ENCODE measurements around the gene MYRFL.
"Not testable (repeated sequence)": the region's sequence is repeated elsewhere in the genome, so short reads cannot be mapped to it uniquely, and the experiment has no call there.

The MYRFL gene

DNA sequence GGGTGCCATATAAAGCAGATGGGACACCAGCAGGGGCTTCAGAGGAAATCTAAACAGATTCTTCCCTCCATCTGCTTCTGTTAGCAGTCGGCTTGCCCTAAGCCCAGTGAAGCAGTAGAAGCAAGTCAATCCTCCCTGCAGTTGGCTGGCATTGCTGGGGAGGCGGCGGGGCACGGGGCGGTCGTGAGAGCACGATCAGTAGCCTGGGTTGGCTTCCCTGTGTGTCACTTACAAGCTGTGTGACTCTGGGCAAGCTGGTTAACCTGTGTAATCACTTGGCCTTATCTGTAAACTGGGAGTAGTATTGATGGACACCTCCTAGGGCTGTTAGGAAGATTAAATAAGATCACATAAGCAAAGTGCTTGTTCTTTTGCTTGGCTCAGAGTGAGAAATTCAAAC lies 19.4 kb downstream of the MYRFL start:
- no peak for DNase-seq

DNA sequence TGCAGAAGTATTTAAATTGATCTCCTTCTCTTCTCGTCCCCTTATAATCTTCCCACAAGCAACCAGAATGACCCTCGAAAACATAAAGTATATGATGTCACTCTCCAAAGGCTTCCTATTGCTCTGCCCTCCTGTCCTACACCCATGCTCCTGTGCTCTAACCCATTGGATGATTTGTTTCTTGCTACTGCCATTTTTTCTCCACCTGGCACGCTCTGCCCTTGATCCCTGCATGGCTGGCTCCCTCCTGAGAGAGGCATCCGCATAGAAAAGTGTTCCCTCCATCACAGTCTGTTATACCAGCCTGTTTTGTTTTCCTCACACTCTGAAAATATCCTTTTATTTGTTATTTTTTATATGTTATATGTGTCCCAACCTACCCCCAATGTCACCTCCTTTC lies 19.8 kb downstream of the MYRFL start:
- no peak for DNase-seq

DNA sequence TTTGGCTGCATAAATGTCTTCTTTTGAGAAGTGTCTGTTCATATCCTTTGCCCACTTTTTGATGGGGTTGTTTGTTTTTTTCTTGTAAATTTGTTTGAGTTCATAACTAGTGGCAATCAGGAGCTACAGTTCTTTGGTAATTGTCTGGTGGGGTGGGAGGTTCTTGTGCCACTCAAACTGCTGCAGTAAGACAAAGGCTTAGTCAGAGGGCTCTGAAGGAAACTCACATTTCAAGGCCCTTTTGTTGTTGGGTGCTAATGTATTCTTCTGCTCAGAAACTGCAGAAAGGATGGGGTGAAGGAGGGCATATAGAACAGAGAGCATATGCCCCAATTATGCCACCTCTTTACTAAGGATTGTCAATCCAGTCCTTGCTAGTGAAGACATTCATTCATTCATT lies 21.9 kb downstream of the MYRFL start:
- no peak for DNase-seq

DNA sequence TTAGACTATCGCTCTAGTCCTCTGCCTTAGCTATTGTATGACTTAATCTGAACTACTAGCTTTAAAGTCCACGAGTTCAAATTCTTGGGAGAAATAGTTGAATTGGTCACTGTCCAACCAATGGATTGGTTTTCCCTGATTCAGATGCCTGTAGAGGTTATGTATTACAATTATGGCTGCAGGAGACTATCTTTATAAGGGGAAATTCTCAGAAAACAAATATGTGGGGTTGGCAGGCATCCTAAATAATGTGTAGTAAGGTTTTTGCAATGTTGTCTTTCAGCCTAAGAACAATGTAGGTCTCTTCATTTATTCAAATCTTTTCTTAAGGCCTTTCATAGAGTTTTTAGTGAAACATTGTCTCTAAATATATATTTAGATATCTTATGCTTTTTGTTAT lies 26.9 kb downstream of the MYRFL start:
- no peak for DNase-seq

DNA sequence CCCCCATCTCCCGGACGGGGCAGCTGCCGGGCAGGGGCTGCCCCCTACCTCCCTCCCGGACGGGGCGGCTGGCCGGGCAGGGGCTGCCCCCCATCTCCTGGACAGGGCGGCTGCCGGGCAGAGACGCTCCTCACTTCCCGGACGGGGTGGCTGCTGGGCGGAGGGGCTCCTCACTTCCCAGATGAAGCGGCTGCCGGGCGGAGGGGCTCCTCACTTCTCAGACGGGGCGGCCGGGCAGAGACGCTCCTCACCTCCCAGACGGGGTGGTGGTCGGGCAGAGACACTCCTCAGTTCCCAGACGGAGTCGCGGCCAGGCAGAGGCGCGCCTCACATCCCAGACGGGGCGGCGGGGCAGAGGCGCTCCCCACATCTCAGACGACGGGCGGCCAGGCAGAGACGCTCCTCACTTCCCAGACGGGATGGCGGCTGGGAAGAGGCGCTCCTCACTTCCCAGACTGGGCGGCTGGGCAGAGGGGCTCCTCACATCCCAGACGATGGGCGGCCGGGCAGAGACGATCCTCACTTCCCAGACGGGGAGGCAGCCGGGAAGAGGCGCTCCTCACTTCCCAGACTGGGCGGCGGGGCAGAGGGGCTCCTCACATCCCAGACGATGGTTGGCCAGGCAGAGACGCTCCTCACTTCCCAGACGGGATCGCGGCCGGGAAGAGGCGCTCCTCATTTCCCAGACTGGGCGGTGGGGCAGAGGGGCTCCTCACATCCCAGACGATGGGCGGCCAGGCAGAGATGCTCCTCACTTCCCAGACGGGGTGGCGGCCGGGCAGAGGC lies 28.3 kb downstream of the MYRFL start:
- DNase-seq, result not testable (repeated sequence)

DNA sequence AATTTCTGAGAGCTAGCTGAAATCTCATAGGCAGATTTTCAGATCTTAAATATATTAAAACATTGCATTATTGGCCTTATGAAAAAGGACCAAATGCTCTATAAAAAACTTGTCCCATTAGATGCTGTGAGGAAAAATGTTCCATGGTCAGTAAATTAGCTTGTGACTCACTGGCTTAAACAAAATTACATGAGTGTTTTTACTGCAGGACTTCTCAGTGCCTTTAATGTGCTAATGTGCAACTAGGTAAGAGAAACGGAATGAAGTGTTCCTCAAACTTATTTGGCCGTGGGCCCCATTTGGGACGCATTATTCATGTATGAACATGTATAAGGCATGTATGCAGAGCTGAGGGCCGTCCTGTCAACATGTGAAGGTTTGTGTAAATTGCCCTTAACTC lies 41.7 kb downstream of the MYRFL start:
- no peak for DNase-seq

DNA sequence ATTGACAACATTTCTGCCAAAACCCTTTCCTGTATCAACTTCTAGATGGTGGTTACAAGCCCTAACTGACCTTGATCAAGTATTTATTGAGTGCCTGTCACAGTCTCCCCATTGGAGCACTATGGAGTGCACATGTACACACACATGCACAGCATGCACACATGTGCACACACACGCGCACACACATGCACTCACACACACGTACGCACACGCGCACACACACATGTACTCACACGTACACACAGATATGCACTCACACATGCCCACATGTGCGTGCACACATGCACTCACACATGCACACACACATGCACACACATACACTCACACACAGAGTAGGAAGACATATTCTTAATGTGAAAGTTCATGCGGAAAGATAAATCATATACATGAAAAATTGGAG lies 43.7 kb downstream of the MYRFL start:
- DNase-seq, result no peak

DNA sequence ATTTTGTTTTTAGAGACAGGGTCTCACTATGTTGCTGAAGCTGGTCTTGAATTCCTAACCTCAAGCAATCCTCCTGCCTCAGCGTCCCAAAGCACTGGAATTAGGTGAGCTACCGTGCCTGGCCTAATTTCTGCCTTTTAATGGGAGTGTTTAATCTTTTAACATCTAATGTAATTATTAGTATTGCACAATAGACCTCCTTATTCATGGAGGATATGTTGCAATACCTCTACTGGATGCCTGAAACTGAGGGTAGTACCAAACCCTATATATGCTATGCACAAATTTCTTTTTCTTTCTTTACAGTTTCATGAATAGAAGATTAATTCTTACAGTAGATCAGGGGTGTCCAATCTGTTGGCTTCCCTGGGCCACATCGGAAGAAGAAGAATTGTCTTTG lies 47.8 kb downstream of the MYRFL start:
- DNase-seq, result no peak

DNA sequence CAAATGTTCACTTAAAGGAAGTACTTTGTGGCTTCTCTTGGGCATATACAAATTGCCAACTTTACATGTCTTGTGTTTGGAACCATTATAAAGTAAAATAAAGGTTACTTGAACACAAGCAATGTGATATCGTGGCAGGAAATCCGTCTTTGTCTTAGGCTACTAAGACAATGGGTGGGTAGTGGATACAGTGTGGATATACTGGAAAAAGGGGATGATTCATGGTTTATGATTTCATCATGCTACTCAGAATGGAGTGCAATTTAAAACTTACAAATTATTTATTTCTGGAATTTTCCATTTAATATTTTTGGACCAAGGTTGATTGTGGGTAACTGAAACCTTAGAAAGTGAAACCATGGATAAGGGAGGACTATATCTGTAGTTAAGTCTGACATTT lies 48.4 kb downstream of the MYRFL start:
- DNase-seq, result no peak

DNA sequence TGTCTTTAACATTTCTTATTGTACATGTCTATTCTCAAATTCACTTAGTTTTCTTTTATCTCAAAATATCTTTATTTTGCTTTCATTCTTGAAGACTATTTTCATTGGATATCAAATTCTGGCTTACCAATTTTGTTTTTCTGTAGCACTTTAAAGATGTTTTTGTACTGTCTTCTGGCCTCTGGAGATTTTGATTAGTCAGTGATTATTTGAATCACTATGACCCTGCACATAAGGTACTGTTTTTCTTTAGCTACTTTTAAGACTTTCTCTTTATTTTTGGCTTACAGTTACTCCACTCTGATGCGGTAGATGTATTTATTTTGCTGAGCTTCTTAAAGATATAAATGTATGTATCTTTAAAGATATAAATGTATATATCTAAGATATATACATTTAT lies 49.6 kb downstream of the MYRFL start:
- no peak for DNase-seq

DNA sequence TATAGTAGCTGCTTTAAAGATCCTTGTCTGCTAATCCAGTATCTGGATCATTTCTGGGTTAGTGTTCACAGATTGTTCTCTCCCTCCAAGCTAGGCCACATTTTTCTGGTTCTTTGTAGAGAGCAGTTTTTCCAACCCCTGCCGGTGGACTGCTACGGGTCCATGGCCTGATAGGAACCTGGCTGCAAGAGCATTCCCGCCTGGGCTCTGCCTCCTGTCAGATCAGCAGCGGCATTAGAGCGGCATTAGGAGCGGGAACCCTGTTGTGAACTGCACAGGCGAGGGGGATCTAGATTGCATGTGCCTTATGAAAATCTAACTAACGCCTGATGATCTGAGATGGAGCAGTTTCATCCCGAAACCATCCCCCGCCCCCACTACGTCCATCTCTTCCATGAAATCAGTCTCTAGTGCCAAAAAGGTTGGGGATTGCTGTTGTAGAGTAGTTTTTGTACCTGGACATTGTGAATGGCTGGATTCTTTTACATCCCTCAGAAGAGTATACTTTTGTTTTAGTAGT lies 50.4 kb downstream of the MYRFL start:
- DNase-seq, result no peak

DNA sequence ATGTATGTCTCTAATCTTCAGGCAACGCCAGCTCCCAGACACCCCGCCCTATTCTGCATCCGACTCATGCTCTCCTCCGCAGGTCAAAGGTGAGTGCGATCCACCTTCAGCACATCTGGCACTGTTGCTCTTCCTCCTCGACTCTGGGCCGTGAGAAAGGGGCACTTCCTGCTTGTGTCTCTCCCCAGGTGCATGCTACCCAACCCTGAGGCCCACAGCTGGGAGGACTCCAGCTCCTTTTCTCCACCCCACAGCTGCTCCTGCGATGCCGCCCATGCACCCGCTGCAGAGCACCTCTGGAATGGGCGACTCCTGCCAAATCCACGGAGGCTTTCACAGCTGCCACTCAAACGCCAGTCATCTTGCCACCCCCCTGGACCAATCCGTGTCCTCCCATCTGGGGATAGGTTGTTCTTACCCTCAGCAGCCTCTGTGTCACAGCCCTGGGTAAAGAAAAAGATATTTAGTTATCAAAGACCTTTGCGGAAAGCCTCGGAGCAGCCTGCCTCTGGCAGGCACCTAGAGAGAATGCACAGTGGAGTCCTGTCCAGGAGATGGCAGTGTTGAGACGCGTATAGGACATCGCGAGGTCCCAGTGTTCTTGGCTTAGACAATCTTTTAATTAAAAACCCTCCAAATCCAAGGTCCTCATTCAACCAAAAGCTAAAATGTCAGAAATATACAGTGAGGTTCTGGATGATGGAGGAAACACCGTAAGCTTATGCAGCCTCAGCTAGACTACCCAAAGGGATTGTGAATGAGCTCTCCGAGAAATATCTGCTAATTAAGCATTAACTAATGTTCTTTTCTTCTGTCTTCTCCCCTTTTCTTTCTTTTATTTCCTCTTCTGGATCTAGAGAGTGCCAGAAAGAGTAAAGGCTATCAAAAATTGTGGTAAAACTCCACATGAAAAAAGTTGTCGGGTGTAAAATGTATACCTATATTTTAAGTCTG lies 54.3 kb downstream of the MYRFL start:
- peak; percentile 52 to 62 for DNase-seq

DNA sequence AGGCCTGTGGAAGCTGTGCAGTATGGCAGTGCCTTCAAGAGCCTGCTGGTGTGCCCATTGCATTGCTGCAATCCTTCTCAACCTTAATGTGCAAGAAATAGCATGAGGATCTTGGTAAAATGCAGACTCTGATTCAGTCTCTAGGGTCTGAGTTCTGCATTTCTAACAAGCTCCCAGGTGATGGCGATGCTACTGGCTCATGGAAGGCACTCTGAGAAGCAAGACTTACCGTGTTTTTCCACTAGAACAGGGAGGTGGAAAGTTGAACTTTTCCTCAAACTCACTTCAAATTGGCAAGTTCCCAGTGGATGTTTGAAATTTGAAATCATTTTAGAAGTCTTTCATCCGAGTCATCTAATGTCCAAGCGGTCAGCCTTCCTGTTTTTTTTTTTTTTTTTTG lies 55.5 kb downstream of the MYRFL start:
- no peak for DNase-seq

DNA sequence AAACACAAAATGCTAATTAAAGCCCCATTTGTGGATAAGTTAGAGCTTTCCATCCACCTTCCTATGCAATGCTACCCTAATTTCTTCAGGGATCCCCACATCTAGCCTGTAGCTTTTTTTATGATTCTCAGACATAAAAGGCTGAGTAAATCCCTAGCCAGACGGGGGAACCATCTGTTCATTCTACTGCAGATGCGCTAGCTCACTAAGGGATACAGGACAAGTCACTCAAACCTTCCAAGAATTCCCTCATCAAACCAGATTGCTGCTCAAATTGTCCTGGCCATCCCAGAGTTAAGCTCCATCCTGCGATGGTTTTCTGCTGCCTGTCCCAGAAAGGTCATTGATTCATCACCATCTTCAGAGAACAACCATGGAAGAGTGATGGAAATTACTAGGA lies 56.7 kb downstream of the MYRFL start:
- DNase-seq, result no peak

DNA sequence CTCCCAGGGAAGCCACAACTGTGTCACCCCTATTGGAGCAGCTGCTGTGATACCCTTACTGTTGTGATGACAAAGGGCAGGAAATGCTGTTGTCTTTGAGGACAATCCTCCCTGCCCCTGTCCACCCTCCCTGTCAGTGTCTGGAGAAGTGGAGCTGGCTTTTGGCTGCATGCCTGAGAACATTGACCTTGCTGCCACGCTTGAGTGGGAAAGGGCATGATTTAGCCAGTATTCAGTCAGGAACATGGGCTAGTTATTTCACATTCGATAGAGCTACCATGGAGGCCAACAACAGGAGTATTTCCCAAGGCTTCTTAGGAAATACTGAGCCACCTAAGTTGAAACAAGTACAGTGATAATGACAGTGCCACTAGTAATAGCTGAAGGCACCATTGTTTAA lies 59.4 kb downstream of the MYRFL start:
- DNase-seq, result no peak

DNA sequence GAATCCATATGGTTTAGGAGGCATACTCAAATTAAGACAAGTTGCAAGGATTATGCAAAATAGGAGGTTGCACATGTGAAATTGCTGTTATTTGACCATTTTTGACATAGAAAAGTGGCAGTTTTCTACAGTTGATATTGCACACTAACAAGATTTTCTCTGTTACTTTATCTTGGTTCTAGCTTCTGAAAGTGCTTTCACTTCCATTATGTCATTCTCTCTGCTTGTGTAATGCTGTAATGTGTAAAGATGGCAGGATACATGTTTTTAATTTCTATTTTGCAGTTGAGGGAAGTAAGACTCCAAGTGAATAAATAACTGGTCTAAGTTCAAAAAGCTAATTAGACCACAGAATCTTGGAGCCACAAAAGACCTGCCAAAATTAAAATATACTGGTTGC lies 60.6 kb downstream of the MYRFL start:
- no peak for DNase-seq

DNA sequence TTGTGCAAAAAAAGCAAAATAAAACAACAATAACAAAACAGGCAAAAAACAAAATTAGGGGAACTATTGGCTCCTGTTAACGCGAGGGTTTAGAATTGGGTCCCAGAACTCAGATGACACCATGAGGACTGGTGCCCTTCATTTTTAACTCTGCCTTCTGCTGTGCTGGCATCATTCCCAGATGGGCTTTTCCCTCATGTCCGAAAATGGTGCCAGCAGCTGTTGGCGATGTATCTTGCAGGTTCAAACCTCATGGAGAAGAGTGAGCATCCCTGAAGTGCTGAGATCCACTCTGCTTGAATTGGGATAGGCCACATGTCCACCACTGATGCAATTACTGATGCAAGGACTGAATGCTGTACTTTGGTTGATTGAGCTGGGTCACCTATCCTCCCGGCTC lies 61.1 kb downstream of the MYRFL start:
- DNase-seq, result no peak

DNA sequence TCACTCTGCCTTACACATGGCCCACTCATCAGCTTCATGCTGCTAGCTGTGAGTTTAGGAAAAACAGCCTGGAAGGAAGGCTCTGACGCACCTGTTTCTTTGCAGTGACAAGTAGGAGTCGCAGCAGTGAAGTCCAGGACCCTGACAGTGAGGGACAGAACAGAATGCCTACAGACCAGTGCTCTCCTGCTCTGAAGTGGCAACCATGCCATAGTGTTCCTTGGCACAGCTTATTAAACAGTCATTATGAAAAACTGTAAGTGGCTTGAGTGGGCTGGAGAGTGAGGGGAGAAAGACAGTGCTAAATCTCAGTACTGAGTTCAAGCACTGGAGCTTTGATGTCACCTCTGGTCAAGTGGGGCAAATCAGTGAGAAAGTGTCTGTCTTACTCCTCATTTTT lies 61.7 kb downstream of the MYRFL start:
- DNase-seq, result no peak

DNA sequence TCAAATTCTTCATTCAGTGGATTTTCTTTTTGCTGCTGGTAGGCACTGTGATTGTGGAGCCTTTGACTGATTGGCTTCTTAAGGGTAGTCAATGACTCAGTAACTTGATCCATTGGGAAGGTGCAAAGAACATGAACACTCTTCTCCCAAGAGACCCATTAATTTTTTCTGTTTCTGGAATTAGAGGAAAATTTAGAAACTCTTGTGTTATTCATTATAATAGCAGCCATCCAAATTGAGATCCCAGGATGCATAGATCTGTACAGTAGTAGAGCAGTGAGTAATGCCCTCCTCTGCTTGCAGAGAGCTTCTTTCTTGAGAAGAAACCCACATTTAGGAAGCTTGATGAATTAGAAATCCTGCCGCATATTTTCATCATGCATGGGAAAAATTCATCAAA lies 63.9 kb downstream of the MYRFL start:
- no peak for DNase-seq

DNA sequence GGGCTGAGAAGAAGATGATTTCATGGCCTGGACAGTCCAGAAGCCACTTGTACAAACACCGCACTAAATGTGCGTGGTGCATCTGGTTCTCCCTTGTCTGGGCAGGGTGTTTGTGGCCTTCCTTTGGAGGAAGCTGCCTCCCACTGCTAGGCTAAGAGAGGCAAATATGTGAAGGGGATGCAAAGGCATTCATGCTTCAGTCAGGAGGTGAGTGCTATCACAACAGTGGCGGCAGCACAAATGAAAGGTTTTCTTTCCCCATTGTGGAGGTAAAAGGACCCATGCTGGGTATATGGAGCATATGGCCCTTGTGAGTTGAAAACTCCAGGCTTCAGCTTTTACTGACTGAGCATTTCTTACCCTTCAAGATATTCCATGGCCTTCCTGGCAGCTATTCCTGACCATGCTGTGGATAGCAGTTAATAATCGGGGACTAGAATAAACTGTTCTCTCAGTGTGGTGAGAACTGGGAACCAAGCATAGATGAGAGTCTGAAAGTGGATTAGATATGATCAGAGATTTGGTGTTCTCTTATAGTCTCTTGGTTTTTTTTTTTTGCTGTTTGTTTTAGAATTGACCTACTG lies 69.9 kb downstream of the MYRFL start:
- no peak for DNase-seq

DNA sequence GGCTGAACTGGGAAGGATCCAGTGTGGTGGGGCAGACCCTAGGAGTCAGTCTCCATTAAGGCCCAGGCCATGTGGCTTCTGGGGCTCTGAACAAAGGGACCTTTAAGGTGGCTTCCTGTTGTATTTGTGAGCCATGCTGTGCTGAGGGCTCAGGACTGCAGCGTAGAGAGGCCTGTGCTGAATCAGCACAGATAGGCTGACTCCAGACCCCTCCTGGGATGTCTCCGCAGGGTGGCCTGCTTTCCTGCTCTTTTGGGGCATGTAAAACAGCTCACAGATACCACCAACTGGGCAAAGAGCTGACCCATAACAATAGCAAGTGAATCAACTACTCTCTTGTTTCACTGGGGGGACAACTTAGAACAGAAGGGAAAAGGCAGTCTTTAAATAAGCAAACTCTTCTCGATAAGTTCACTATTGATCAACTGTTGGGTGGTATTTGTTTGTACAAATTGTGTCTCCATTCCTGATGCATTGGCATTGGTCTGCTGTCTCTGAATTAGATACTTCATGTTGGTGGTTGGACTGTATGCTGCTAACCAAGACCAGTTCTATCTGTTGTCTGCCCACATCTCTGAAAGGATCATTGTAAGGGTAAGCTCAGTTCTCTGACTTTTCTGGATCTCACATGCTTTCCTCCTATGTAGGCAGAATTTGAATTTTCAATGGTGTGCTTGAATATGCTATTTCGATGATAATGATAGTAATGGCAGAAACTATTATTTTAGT lies 71.8 kb downstream of the MYRFL start:
- DNase-seq, result no peak

DNA sequence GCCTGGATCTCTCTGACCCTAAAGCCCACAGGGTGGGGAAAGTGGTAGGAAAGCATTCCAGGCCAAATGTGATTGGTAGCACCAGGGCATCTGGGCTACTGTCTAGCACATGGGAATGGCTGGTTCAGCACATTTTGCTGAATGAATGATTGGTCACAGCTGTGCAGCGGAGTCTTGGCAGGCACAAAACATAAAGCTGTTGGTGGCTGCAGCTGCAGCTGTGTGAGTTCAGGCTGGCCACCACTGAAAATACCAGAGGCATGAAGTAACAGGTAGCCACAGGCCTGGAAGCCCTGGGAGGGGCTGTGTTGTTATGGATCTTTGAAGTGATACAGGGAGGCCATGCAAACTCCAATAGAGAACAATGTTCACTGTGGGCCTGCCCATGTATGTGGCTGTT lies 72.7 kb downstream of the MYRFL start:
- DNase-seq, result no peak

DNA sequence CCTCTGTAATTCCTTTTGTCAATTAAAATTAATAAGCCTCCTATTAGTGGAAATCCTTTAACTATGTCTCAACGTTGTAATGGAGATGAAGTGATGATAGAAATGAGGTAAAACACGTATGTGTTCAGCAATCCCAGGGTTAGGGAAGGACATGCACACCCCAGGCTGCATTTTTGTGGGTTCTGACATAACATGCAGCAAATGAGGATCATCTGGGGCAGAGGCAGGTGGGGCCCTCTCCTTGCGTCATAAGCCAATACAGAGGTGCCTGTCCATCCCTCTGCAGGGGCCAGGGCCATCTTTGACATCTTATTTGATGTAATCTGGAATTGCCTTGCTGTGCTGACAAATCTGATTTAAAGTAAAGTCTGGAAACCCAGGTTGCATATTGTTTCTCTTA lies 73.2 kb downstream of the MYRFL start:
- no peak for DNase-seq

Data from activated CD4-positive, alpha-beta T cell treated with anti-CD3 and anti-CD28 coated beads for 4 hours (primary cell).